IPS DF 4.7 (cell line): ENCODE results near the gene KIF26A.

Experiments
- DNase-seq: peaks from one replicate; pipeline ENCODE4 v3.0.0-alpha.2; 2013; ENCODE audit warnings: low spot score; ENCODE audit errors: extremely low read depth

The KIF26A gene

GRCh38 chr14:104101086-104101621 lies 37.2 kb upstream of the KIF26A start:
- DNase-seq, result no peak

GRCh38 chr14:104101651-104102281 lies 36.6 kb upstream of the KIF26A start:
- no peak for DNase-seq

GRCh38 chr14:104102282-104102914 lies 36.0 kb upstream of the KIF26A start:
- DNase-seq, result no peak

- no peak for DNase-seq
Observed at GRCh38 chr14:104103061-104103445, 35.3 kb upstream of the KIF26A start.

GRCh38 chr14:104103446-104104075 lies 34.8 kb upstream of the KIF26A start:
- DNase-seq, result no peak

GRCh38 chr14:104104076-104104901 lies 34.1 kb upstream of the KIF26A start:
- DNase-seq, result no peak

- DNase-seq, result no peak
Observed at GRCh38 chr14:104105071-104105821, 33.1 kb upstream of the KIF26A start.

- DNase-seq, result no peak
Observed at GRCh38 chr14:104105822-104106470, 32.4 kb upstream of the KIF26A start.

GRCh38 chr14:104106471-104106991 lies 31.9 kb upstream of the KIF26A start:
- DNase-seq, result no peak

- DNase-seq, result no peak
Observed at GRCh38 chr14:104107101-104107581, 31.2 kb upstream of the KIF26A start.

GRCh38 chr14:104107611-104108569 lies 30.5 kb upstream of the KIF26A start:
- no peak for DNase-seq

GRCh38 chr14:104108570-104109541 lies 29.5 kb upstream of the KIF26A start:
- no peak for DNase-seq

- no peak for DNase-seq
Observed at GRCh38 chr14:104109731-104110361, 28.5 kb upstream of the KIF26A start.

GRCh38 chr14:104110491-104111209 lies 27.7 kb upstream of the KIF26A start:
- DNase-seq, result no peak

- no peak for DNase-seq
Observed at GRCh38 chr14:104111301-104112112, 26.9 kb upstream of the KIF26A start.

GRCh38 chr14:104112113-104112505 lies 26.3 kb upstream of the KIF26A start:
- DNase-seq, result no peak
